Measurements from ENCODE around the gene FILIP1L.

The FILIP1L gene

GRCh38 chr3:99810403-99810802, 303.9 kb downstream of the FILIP1L start:
- Histone ChIP-seq H3K9me2 (replicated peaks; ENCODE audit: low read depth, low read length) (no peaks in the 10 kb centered on the region), H3K4me2 (ENCODE audit: low read depth, low read length, poor library complexity, severe bottlenecking) (no peak overlapping the region), H4K20me1 (ENCODE audit: insufficient read depth, low read length, poor library complexity, severe bottlenecking) (no peaks in the 10 kb centered on the region)

GRCh38 chr3:99809565-99809964, 304.7 kb downstream of the FILIP1L start:
- TF ChIP-seq CTCF (conservative IDR thresholded peaks at IDR 0.05; ENCODE audit: low read length) (no peak), EZH2phosphoT487 (IDR thresholded peaks at IDR 0.05; ENCODE audit: borderline replicate concordance) (no peak)
- Histone ChIP-seq H3K4me1 (ENCODE audit: insufficient read depth, low read length, poor library complexity, severe bottlenecking) (no peaks in the 10 kb centered on the region), H3K9me3 (ENCODE audit: insufficient read depth, low read depth, low read length) (peaks cover 12% of the 10 kb centered on the region; the same call in 1 of the 2 replicates), H3K36me3 (ENCODE audit: insufficient read depth, low read length) (no peaks in the 10 kb centered on the region), H3K4me2 (ENCODE audit: low read depth, low read length, poor library complexity, severe bottlenecking) (no peak overlapping the region), H2AFZ (ENCODE audit: low read length) (no peak overlapping the region), H3K27me3 (ENCODE audit: insufficient read depth, low read length, poor library complexity, severe bottlenecking) (no peaks in the 10 kb centered on the region), H3F3A (ENCODE audit: low read depth) (no peaks in the 10 kb centered on the region), H3K4me3 (ENCODE audit: low read length, poor library complexity, severe bottlenecking) (no peak overlapping the region), H3K9me2 (replicated peaks; ENCODE audit: low read depth, low read length) (no peaks in the 10 kb centered on the region), H3K79me2 (ENCODE audit: insufficient read depth, low read length) (no peaks in the 10 kb centered on the region), H4K20me1 (ENCODE audit: insufficient read depth, low read length, poor library complexity, severe bottlenecking) (no peaks in the 10 kb centered on the region), H3K9ac (ENCODE audit: low read depth, low read length, poor library complexity, severe bottlenecking) (no peak overlapping the region)

More at GRCh38 chr3:99810403-99810802, 303.9 kb downstream of the FILIP1L start:
- no peaks in the 10 kb centered on the region for H3K79me2 ChIP-seq (ENCODE audit: insufficient read depth, low read length)
- no peak overlapping the region for H3K9ac ChIP-seq (ENCODE audit: low read depth, low read length, poor library complexity, severe bottlenecking)
- no peak overlapping the region for H2AFZ ChIP-seq (ENCODE audit: low read length)
- H3K4me1 ChIP-seq (ENCODE audit: insufficient read depth, low read length, poor library complexity, severe bottlenecking) = no peaks in the 10 kb centered on the region
- peaks cover 7% of the 10 kb centered on the region; the same call in 1 of the 2 replicates for H3K9me3 ChIP-seq (ENCODE audit: insufficient read depth, low read depth, low read length)
- H3K4me3 ChIP-seq (ENCODE audit: low read length, poor library complexity, severe bottlenecking) = no peak overlapping the region
- TF ChIP-seq EZH2phosphoT487 (IDR thresholded peaks at IDR 0.05; ENCODE audit: borderline replicate concordance) = no peak
- no peak for TF ChIP-seq CTCF (conservative IDR thresholded peaks at IDR 0.05; ENCODE audit: low read length)
- H3F3A ChIP-seq (ENCODE audit: low read depth) = no peaks in the 10 kb centered on the region
- H3K27me3 ChIP-seq (ENCODE audit: insufficient read depth, low read length, poor library complexity, severe bottlenecking) = no peaks in the 10 kb centered on the region
- H3K36me3 ChIP-seq (ENCODE audit: insufficient read depth, low read length) = no peaks in the 10 kb centered on the region

- 0 out of 2 replicates have a peak overlapping the region, but pooled peaks have one; percentile 47 for H2AFZ ChIP-seq (ENCODE audit: low read length)
- no peak overlapping the region for H3K4me3 ChIP-seq (ENCODE audit: low read length, poor library complexity, severe bottlenecking)
- H3K36me3 ChIP-seq (ENCODE audit: insufficient read depth, low read length) = no peaks in the 10 kb centered on the region
- H3K9me2 ChIP-seq (replicated peaks; ENCODE audit: low read depth, low read length) = no peaks in the 10 kb centered on the region
- no peaks in the 10 kb centered on the region for H4K20me1 ChIP-seq (ENCODE audit: insufficient read depth, low read length, poor library complexity, severe bottlenecking)
- H3K9me3 ChIP-seq (ENCODE audit: insufficient read depth, low read depth, low read length) = peaks cover 12% of the 10 kb centered on the region; the same call in 1 of the 2 replicates
- TF ChIP-seq EZH2phosphoT487 (IDR thresholded peaks at IDR 0.05; ENCODE audit: borderline replicate concordance) (no peak), CTCF (conservative IDR thresholded peaks at IDR 0.05; ENCODE audit: low read length) (peak; percentile 90)
- H3F3A ChIP-seq (ENCODE audit: low read depth) = no peaks in the 10 kb centered on the region
- H3K27me3 ChIP-seq (ENCODE audit: insufficient read depth, low read length, poor library complexity, severe bottlenecking) = no peaks in the 10 kb centered on the region
- H3K4me2 ChIP-seq (ENCODE audit: low read depth, low read length, poor library complexity, severe bottlenecking) = no peak overlapping the region
- H3K79me2 ChIP-seq (ENCODE audit: insufficient read depth, low read length) = no peaks in the 10 kb centered on the region
- H3K4me1 ChIP-seq (ENCODE audit: insufficient read depth, low read length, poor library complexity, severe bottlenecking) = no peaks in the 10 kb centered on the region
- no peak overlapping the region for H3K9ac ChIP-seq (ENCODE audit: low read depth, low read length, poor library complexity, severe bottlenecking)
These were observed 306.0 kb downstream of the FILIP1L start for GRCh38 chr3:99808163-99808794.

Data from Loucy (cell line).